K562 (cell line): Measurements from ENCODE around the gene BZW2. TPM values are rescaled to one million over a fixed set of nuclear protein-coding genes. Genes with fewer than 3 reads are reported as not detected.
A peak's percentile ranks its signal among the peaks of the same experiment; 100 is the strongest.

Experiments
- ADNP ChIP-seq: fragments of 200-800 bp; sonication (Bioruptor generic); IDR thresholded peaks from 2 replicates; pipeline ENCODE4 v1.6.1; 2016; ENCODE audit warnings: missing genetic modification characterization, missing compliant biosample characterization
- BRF1 ChIP-seq: IDR thresholded peaks from 3 replicates; pipeline ENCODE4 v1.6.1; 2011; ENCODE audit warnings: borderline replicate concordance, mild to moderate bottlenecking; ENCODE audit not compliant: insufficient read length; ENCODE audit errors: extremely low read depth
- COPS2 ChIP-seq: fragments of 450-650 bp; conservative IDR thresholded peaks from 2 replicates; pipeline ENCODE4 v1.6.1; 2016; ENCODE audit warnings: mild to moderate bottlenecking, moderate library complexity
- FOXJ2 ChIP-seq: fragments of 200-800 bp; sonication (Bioruptor generic); IDR thresholded peaks from 2 replicates; pipeline ENCODE4 v1.6.1; 2016; ENCODE audit warnings: missing genetic modification characterization, missing compliant biosample characterization
- GABPA ChIP-seq: fragments of 200-800 bp; sonication (Bioruptor generic); conservative IDR thresholded peaks from 2 replicates; pipeline ENCODE4 v1.6.1; 2016; ENCODE audit warnings: low read depth, missing genetic modification characterization, missing compliant biosample characterization
- HDAC8 ChIP-seq: fragments of 450-650 bp; IDR thresholded peaks from 2 replicates; pipeline ENCODE4 v1.6.1; 2016; ENCODE audit warnings: mild to moderate bottlenecking, missing genetic modification characterization, moderate library complexity, missing compliant biosample characterization
- KAT7 ChIP-seq: sonication (generic); formaldehyde crosslinking; IDR thresholded peaks from 2 replicates; pipeline ENCODE4 v1.8.0; 2022; ENCODE audit warnings: missing genetic modification reagents, mild to moderate bottlenecking, borderline replicate concordance
- MNT ChIP-seq, 2 experiments: fragments of 450-650 bp; conservative IDR thresholded peaks; 2 replicates each; pipeline ENCODE4 v1.6.1; 2017; ENCODE audit warnings: mild to moderate bottlenecking in 2 of 2, moderate library complexity in 2 of 2
- PHB2 ChIP-seq: fragments of 450-650 bp; IDR thresholded peaks from 2 replicates; pipeline ENCODE4 v1.6.1; 2017; ENCODE audit warnings: low read depth
- SMAD4 ChIP-seq: fragments of 250-450 bp; sonication (Bioruptor Pico); conservative IDR thresholded peaks from 2 replicates; pipeline ENCODE4 v1.8.0; 2021; ENCODE audit warnings: inconsistent platforms, mild to moderate bottlenecking, moderate library complexity
- STAT6 ChIP-seq: sonication (generic); formaldehyde crosslinking; IDR thresholded peaks from 2 replicates; pipeline ENCODE4 v1.8.1; 2023; ENCODE audit warnings: mild to moderate bottlenecking, missing genetic modification reagents
- TRIM25 ChIP-seq: fragments of 450-650 bp; IDR thresholded peaks from 2 replicates; pipeline ENCODE4 v1.7.0; 2016; ENCODE audit warnings: borderline replicate concordance
- U2AF1 ChIP-seq: fragments of 200-400 bp; formaldehyde crosslinking; optimal IDR thresholded peaks from 2 replicates; pipeline ENCODE3; 2017; ENCODE audit warnings: mild to moderate bottlenecking, low read depth, low read length, moderate library complexity
- ZFP1 ChIP-seq: fragments of 450-650 bp; formaldehyde crosslinking; IDR thresholded peaks from 2 replicates; pipeline ENCODE4 v1.4.0; 2020; ENCODE audit warnings: mild to moderate bottlenecking, mixed read lengths
- ZNF165 ChIP-seq: fragments of 250-450 bp; sonication (Bioruptor Pico); IDR thresholded peaks from 2 replicates; pipeline ENCODE4 v1.4.0; 2020; ENCODE audit warnings: borderline replicate concordance
- ZNF232 ChIP-seq: sonication (generic); formaldehyde crosslinking; IDR thresholded peaks from 2 replicates; pipeline ENCODE4 v1.8.0; 2022; ENCODE audit warnings: mild to moderate bottlenecking, missing genetic modification reagents
- ZNF253 ChIP-seq: fragments of 250-450 bp; sonication (Bioruptor Pico); conservative IDR thresholded peaks from 2 replicates; pipeline ENCODE4 v1.6.1; 2021; ENCODE audit warnings: mild to moderate bottlenecking
- ZNF347 ChIP-seq: fragments of 450-650 bp; formaldehyde crosslinking; IDR thresholded peaks from 2 replicates; pipeline ENCODE4 v1.4.0; 2020; ENCODE audit warnings: low read depth, mild to moderate bottlenecking, moderate library complexity
- ZNF512 ChIP-seq: IDR thresholded peaks from 2 replicates; pipeline ENCODE4 v1.6.1; 2016; ENCODE audit warnings: missing genetic modification characterization, missing compliant biosample characterization
- polyA plus RNA-seq, 8 experiments: library from polyadenylated mRNA; depleted of rRNA in 4 of 8; stranded (reverse) in 5 of 8; unstranded in 3 of 8; fragments of >200 nt; fragmentation: Nextera tagmentation in 2 of 8; fragmentation: Illumina TruSeq in 1 of 8; extraction: Ambion mirVana in 2 of 8; extraction: Trizol in 1 of 8; gene quantifications; 2 replicates each; pipeline versions ENCODE4 v1.2.1 to v1.2.3, GENCODE V29; 2011 to 2014; ENCODE audit warnings: inconsistent platforms in 1 of 8, missing spikeins in 1 of 8
- total RNA-seq, 7 experiments: library from RNA; depleted of rRNA in 6 of 7; stranded (reverse); fragments of >200 nt in 6 of 7; fragmentation: Illumina TruSeq in 2 of 7; extraction: Trizol in 2 of 7; gene quantifications; 2 replicates each; pipeline versions ENCODE4 v1.2.1 to v1.2.3, GENCODE V29; 2011 to 2021; ENCODE audit warnings: low replicate concordance in 1 of 7

BZW2 gene
- total and polyA plus RNA-seq, 9 of the 15 experiments (the other 6 are each of a cell fraction or from before 2014, with no cell fraction given) = 140 to 316 (median 173) TPM

GRCh38 chr7:16645593-16646471, at the start of gene BZW2, which contains the start of gene ANKMY2 (continued):
- TF ChIP-seq STAT6 (CRISPR knock-in tag) = no peak
- TF ChIP-seq MNT (conservative IDR thresholded peaks at IDR 0.05) = peak; percentile 88 to 96
- 0 out of 2 replicates have a peak, but pooled peaks have one; percentile 43 for TF ChIP-seq ZNF165
- no peak for TF ChIP-seq ZFP1
- TF ChIP-seq GABPA (tag) = no peak
- TF ChIP-seq ZNF253 (CRISPR knock-in tag) = no peak
- TF ChIP-seq BRF1 = no peak
- TF ChIP-seq U2AF1 = peak; percentile 58
- peak; percentile 87; the same call in 1 of the 2 replicates for TF ChIP-seq KAT7 (CRISPR knock-in tag)
- no peak for TF ChIP-seq ADNP (tag)
- no peak for TF ChIP-seq HDAC8 (tag)
- TF ChIP-seq ZNF232 (CRISPR knock-in tag) = peak; percentile 85
- no peak for TF ChIP-seq ZNF347
- TF ChIP-seq ZNF512 (tag) = no peak
- TF ChIP-seq PHB2 = no peak
- peak; percentile 69 for TF ChIP-seq SMAD4 (CRISPR knock-in tag)
- no peak for TF ChIP-seq COPS2
- no peak for TF ChIP-seq TRIM25
- peak; percentile 25; the same call in 1 of the 2 replicates for TF ChIP-seq FOXJ2
